GM18520 (cell line): ENCODE measurements around the gene RERE.

Source experiments
- ATAC-seq: cut with Tn5 transposase; IDR thresholded peaks from one replicate; pipeline ENCODE4 v1.9.1; 2021; ENCODE audit not compliant: unreplicated experiment

RERE gene

DNA sequence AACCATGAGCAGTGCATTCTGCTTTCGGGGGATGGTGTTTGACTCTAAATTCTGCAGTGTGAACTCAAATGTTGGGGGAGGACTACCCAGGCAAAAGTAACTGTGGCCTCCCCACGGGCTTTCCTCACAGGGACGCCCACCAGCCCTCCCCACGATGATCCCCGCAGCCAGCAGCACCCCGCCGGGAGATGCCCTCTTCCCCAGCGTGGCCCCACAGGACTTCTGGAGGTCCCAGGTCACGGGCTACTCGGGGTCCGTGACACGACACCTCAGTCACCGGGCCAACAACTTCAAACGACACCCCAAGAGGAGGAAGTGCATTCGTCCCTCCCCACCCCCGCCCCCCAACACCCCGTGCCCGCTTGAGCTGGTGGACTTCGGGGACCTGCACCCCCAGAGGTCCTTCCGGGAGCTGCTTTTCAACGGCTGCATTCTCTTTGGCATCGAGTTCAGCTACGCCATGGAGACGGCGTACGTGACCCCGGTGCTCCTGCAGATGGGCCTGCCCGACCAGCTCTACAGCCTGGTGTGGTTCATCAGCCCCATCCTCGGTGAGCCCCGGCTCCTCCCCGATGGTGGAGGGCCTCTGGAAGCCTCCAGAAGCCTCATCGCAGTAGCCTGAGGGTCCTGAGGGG is 493.1 kb downstream of the RERE start:
- ATAC-seq: no peak

DNA sequence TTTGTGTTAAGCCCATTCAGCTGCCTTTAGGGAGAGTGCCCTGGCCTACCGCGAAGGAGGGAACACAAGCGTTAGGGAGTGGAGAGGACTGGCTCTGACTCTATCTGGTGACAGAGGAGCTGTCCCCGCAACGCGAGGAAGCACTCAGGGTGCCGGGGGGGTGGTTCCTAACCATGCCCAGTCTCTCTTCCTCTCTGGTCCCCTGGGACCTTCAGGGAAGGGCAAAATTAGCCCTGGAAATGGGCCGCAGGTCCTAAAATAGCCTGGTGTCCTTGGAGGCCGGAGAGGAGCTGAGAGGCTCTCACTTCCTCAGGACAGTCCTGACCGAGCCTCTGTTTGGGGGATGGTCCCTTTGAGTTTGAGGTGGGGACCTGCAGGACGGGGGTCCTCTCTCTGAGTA is 493.7 kb downstream of the RERE start:
- ATAC-seq: no peak

DNA sequence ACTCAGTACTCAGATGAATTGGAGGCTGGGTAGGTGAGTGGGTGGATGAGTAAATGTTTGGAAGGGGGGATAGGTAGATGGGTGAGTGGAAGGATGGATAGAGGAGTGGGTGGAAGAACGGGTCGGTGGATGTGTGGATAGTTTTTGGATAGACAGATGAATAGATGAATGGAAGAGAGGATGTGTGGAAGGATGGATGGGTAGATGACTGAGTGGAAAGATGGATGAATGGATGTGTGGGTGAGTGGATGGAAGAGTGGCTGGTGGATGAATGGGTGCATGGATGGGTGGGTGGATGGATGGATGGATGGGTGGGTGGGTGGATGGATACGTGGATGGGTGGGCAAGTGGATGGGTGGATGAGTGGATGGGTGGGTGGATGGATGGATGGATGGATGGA is 495.8 kb downstream of the RERE start:
- no peak for ATAC-seq

DNA sequence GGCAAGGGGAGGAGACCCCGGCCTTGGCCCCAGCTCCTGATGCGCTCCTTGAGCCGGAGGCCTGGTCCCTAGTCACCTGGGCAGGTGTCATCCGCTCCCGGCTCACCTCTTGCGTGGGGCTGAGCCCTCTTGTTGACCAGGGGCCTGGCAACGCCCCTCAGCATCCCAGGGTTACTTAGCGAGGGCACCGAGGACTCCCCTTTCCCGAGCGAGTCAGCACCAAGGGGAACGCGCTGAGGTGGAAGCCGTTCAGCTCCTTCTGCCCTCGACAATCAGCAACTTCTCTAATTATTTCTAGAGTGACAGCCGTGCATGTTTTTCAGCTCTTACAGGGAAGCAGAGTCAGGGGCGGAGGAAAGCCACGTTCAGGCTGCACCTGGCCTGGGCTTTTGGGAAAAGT is 499.0 kb downstream of the RERE start:
- ATAC-seq: no peak

- ATAC-seq: no peak
These were observed 499.6 kb downstream of the RERE start, which contains the start of gene SLC45A1 for GRCh38 chr1:8317647-8318381. SLC45A1 (plus strand) TSS chr1:8318114; CDS start chr1:8324330, 6,216 bp downstream.

DNA sequence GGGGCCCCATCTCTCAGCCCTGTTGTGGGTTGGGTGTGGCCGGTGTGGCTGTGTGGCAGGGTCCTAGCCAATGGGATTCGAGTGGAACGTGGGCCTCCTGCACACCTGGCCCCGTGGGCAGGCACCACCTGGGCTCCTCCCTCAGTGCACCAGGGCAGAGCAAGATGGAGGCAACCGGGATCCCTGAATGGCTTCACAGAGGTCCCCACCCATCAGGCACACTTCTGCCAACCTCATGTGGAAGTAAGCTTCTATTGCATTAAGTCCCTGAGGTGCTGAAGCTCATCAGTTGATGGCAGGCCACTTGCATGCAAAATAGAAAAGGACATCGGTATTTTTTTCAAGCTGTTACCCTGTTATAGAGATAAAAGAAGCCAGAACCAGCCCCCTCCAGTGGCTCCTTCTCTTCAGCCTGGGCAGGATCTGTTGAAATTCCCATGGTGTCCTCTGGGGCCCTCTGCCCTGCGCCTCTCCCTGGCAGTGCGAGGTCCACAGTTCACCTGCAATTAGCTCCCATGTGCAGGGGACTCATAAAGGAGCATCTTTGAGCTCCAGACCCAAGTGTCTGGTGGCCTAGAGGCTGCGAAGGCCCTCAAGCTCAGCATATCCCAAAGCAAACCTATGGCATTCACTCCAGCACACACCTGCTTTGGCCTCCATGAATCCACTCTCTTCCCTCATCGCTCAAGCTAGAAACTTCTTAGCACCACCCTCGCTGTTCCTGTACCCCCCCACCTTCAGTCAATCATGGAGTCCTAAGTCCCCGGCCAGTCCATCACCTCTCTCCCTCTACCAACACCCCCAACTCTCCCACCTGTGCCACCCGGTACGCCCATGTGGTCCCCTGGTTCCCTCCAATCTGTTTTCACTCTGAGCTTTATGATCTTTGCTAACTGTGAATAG is 501.6 kb downstream of the RERE start:
- no peak for ATAC-seq

GRCh38 chr1:8314346-8315280 is 502.8 kb downstream of the RERE start:
- ATAC-seq: no peak

DNA sequence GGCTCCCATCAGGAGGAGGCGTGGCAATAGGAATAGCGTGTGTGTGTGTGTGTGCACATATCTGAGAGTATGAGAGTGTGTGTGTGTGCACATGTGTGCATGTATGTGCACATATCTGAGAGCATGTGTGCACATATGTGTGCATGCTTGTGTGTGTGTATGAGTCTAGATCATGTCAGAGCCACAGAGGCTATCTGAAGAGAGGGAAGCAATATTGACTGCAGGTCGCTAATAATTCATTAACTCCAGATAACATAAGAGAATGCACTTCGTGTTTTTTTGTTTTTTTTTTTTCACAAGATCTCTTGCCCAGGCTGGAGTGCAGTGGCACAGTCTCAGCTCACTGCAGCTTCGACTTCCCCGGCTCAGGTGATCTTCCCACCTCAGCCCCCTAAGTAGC is 504.2 kb downstream of the RERE start:
- no peak for ATAC-seq

DNA sequence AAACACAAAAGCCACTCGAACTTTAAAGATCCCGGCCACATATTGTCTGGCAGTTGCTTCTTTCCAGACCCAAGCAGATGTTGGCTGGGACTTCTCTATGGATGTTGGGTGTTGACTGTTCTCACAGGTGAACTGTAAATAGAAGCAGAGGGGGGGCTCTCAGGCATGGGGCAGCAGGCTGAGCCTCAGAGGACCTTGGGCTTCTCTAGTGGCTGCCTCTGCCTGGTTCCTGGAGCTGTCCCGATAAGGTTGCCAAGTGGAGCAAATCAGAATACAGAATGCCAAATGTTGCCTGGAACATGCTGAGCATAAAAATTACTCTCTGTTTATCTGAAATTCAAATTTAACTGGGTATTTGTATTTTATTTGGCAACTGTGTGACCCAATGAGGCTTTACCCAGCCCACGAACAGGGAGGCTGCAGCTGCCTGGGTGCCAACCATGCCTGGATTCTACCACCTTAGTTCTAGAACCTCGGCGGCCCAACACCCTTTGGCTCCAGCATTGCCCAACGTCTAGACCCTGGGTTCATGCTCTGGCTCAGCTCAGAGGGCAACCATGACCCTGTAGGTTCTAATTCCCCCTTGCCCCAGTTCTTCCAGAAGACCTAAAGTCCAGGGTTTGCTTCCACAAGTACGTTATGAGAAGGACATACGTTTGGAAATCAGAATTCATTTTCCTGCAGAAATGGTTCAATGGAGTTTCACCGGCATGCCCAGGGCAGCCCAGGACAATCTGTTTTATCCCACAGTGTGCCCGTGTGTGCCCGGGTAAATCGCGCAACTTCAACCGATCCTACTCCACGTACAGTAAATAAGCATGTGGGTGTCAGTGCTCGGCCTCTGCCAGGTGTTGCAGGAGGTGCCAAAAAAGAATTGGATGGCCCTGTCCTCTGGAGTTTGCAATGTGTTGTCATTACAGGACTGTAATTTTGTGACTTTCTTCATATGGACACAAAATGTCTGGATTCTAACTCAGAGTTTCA is 504.9 kb downstream of the RERE start:
- no peak for ATAC-seq

- ATAC-seq: no peak
These were observed 506.2 kb downstream of the RERE start for GRCh38 chr1:8311068-8311718.

GRCh38 chr1:8307628-8308027 is 509.8 kb downstream of the RERE start:
- no peak for ATAC-seq

DNA sequence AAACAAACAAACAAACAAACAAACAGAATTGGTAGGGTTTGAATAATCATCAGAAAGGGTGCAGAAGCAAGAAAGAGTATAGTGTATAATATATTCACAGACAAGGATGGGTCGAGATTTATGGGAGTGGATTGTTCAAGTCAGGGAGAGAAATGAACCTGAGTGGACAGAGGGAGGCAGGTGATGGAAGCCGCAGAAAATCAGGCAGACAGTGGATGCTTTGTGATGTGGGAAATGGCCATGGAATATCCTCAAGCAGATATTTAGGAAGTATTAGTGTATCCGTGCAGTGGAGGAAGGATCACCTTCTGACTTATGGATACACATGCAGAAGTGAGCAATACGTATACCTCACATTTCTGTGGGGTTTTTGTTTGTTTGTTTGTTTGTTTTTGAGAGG is 513.6 kb downstream of the RERE start:
- no peak for ATAC-seq

GRCh38 chr1:8303141-8303540 is 514.3 kb downstream of the RERE start:
- ATAC-seq: no peak
